HG03045 (cell line): Measurements from ENCODE around the gene ABLIM1.

Experiments
- ATAC-seq: cut with Tn5 transposase; IDR thresholded peaks from one replicate; pipeline ENCODE4 v1.9.1; 2021; ENCODE audit warnings: mild to moderate bottlenecking, moderate library complexity; ENCODE audit not compliant: unreplicated experiment

The ABLIM1 gene

DNA sequence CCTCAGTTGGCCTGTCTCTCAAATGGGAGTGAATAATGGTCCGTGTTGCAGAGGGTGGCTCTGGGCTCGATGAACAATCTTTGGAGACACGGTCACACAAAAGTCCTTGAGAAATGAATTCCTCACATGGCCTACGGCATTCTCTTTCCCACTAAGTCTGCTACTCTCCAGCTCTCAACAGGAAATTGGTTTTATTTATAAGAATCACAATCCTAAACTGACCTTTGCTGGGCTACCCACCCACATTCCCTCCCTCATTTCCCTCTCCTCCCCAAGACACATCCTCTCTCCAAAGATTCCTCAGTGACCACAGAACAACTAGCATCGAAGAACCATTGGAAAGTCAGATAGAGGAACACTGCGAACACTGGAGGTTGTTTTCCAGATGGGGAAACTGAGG lies 258.5 kb downstream of the ABLIM1 start:
- ATAC-seq = no peak

DNA sequence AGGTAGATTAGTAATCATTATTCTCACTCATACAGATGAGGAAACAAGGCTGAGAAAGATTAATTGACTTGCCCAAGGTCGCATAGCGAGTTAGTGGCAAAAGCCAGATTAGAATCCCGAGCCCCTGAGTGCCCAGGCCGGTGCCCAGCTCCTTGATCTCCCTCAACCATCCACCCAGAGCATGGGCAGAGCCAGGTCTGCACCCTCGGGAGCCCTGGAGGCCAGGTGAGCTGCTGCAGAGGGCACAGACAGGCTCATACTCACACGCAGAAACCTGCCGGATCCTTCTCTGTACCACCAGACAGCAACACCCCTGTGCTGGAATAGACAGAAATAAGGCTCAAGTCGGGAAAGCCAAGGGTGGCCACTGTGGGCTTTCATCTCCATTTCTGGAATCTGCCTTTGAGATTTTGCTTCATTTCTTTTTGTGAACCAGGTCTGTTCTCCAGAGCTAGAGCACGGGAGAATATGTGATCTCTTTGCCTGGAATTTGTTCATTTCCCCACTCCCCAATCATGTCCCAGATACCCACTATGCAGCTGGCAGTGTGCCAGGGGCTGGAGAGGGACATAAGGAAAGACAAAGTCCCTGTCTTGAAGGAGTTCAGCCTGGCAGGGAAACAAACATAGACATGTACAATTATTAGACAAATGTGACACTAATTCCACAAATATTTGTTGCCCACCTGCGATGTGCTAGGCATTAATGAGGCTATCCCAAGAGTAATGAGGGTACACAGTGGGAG lies 259.3 kb downstream of the ABLIM1 start:
- no peak for ATAC-seq

DNA sequence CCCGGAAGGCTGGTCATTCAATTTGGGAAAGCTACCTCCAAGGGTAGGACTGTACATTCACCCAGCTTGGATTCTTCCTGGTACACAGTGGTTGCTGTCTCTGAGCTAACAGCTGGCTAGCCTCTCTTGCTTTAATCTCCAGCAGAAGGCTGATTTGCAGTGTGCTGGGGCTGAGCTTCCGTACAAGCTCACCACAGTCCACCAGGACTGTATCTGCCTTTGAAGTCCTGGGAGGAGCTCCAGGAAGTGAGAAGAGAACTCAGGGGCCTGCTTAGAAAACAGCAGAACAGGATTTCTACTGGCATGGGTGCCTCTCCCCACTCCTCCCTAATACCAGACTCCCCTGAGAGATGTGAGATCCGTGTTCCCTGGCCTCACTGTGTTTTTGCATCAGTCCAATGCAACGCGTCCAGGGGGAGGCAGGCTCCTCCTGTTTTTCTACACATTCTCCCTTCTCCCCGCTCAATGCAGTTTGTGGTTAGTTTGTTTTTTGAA lies 260.4 kb downstream of the ABLIM1 start:
- no peak for ATAC-seq

DNA sequence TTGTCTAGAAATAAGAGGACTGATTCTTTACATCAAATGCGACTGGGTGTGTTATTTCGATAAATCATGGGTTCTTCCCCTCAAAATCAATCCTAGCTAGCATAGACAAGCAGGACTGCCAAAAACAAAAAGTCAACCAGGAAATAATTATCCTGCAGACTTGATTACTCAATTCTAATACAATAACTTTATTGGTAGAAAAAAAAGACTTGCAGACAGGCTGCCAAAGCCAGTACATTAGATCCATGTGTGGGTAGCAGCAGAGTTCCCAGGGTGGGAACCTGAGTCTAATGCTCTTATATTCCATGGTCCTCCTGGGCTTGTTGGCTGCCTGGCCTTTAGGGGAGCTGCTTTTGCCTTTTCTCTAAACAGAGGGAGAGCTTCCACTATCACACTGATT lies 261.6 kb downstream of the ABLIM1 start:
- no peak for ATAC-seq

DNA sequence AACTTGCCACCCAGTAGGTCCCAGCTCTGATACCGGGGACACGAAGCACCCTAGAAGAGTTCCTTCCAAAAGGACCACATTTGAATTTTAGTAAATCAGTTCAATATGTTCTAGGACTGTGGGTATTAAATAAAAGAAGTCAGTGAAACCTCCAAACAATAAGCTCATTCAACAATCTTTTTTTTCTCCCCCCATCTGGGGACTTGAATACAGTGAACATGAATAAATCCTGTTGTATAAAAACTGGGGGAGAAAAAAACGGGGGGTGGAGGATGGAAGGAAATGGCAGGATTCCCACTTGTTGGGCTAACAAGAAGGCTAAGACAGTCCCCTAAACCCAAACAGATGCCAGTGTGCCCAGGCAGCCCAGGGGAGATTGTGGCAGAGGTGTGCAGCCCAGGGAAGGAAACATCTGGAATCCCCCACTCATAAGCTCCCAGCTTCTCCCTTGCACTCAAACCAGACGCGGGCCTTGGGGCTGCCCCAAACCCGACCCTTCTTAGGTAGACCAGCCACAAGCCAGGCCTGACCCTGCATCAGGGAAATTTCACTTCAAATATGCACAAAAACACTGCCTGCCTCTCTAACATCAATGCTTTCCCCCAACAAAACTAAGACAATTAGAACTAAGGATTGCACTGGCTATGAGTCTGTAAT lies 262.6 kb downstream of the ABLIM1 start:
- no peak for ATAC-seq

DNA sequence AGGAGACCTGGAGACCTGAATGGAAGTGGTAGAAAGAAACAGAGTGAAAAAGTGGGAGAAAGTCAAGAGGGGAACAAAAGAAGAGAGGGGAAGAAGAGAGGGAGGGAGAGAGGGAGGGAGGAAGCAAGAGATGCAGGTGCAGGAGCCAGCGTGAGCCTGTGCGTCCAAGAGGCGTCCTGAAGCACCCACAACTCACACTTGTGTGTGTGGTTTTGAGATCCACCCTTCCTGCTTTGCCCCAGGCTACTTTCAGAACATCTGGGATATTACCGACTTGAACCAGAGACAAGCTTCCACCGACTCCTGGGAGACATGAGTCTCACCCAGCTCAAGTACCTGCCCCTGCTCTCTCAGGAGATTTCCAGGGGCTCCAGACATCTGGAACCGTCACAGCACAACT lies 263.5 kb downstream of the ABLIM1 start:
- no peak for ATAC-seq

DNA sequence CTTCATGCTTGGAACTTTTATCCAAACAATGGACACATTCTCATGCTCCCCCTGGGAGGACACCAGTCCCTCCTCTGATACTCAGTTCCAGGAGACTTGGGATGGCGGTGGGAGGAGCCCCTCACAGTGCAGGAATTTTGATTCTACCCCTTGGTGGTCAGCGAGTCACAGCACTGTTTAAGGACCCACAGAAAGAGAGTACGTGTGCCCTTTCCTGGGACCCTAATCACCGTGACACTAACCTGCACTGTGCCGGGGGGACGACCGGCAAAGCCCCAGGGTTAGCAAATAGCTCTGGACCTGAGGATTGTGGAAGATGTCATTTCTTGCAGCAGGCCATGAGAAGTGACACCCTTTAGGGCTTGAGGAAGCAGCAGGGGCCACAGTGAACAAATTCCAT lies 264.2 kb downstream of the ABLIM1 start:
- no peak for ATAC-seq

DNA sequence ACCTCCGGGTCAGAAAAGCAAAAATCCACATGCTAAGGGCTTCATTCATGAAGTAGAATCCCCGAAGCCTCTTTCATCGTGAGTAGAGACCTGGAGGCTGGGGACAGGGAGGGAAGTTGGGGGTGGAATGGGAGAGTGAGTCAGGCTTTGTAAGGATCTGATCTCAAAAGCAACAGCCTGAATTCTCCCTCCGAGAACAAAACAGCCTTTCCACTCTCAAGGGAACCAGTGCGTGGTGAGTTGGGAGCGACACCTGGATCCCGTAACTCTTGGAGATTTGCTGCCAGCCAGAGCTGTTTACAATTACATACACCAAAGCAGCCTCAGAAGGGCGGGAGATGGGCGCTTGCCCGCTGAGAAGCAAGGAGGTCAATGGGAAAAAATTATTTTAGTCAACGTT lies 264.6 kb downstream of the ABLIM1 start:
- ATAC-seq = no peak

DNA sequence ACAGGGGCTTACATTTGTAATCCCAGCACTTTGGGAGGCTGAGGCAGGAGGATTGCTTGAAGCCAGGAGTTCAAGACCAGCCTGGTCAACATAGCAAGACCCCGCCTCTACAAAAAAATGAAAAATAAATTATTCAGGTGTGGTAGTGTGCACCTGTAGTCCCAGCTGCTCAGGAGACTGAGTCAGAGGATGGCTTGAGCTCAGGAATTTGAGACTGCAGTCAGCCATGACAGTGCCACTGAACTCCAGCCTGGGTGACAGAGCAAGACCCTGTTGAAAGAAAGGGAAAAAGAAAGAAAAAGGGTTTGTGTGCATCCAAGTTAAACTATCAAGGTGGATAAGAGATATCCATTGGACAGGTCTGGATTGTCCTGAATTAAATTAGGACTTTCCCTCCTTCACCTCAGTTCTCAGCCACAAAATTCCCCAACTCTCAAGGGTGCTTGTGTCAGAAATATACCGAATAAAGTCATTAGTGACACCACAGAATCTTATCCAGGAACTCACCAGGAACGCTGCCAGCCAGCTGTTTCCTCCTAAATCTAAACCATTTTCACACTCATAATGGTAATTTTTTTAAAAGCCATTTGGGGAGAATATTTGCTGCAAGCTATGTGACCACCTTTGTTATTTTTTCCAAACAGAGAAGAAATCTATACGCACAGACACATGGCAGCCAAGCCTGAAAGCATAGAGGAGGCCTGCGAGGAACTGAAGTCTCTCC lies 265.8 kb downstream of the ABLIM1 start:
- ATAC-seq = no peak

DNA sequence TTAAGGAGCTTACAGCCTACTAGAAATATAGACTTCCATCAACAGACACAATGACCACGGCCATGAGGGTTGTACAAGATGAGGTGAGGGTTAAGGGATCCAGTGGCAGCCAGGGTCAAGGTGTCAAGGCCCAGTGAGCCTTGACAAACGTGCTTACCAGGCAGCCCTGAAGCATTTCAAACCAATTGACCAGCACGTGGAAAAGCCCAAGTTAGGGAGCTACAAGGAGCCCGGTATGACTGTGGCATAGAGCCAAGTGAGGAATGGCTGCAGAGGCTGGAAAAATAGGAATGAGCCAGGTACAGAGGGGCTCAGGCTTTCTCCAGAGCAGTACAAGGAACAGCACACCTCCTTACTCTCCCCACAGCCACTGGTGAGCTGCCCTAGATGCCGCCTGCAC lies 266.5 kb downstream of the ABLIM1 start:
- no peak for ATAC-seq

DNA sequence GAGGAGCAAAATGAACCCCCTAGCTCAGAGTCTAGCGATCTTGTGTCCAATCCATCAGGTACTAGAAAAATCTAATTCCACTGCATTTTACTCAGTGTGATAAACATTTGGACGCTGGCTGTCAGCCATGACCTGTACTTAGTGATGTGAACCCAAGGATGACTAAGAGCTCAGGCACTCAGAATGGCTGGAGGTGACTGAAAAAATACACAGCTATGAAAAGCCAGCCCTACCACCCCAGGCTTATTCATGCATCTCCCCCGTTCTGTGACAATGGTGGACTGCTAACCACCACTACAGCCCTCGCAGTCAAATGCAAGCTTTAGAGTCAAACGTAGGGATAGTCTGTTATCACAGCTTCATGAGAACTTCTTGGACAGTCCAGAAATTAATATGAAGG lies 268.6 kb downstream of the ABLIM1 start:
- no peak for ATAC-seq

DNA sequence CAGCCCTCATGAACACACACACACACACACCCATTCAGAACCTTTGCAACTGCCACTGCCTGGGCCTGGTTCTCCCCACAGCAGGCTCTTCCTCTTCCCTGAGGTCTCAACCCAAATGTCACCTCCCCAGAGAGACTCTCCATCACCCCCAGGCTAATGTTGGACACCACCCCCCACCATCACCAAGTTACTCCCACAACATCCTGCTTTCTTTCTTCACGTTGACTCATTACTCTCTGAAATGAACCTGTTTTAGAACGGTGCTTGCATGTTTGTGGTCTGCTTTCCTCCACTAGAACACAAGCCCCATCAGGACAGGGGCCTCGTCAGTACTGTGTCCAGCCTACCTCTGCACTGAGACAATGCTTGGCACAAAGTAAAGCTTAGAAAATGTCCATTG lies 269.8 kb downstream of the ABLIM1 start:
- ATAC-seq = no peak

DNA sequence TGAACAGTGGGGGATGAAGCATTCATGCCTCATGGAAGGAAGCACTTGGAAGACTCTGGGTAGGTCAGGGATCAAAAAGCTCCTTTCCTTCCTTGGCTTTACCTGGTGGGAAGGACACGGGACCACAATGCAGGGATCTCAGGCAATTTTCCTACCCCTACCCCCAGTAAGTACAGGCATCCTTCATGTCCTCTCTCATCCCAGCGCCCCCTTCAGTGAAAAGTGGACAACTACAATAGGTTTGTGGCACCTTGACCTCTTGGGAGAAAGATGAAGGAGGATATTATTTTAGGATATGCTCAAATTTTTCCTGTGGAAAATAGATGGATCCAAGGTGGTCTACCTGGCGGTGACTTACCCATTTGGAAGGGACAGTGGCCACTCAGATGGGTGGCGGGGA lies 270.3 kb downstream of the ABLIM1 start:
- no peak for ATAC-seq

DNA sequence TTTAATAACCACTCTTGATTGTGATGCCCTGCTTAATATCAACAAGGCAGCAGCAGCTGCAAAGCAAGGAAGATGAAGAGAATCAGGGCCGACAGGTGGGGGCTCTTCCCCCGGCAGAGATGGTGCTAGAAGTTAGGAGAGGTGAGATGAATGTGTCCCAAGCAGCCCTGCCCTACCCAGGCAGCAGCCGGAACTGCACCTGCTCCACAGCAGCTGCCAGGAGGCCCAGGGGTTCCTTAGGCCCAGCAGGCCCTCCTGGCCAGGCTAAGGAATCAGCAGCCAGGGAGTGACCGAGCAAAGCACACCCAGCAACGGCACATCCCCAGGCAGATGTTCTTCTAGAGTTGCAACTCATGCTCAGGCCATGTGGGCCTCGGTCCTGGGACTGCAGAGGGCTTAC lies 271.6 kb downstream of the ABLIM1 start:
- ATAC-seq = no peak

DNA sequence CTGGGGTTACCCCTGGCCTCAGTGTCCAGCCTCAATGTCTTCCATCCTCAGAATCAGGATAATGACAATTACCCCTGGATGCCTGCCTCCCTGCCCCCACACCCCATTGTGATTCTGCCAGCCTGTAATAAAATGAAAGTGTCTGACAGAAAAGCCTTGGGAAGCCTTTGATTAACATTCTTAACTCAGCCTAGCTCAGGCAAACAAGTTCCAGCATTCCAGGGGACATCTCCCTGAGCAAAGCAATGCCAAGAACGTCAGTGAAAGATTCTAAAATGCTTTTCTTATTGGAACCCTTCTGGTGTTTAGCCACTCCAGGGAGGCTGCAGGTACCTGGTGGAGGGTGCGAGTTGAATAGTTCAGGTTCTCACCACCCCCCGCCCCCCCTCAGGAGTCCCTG lies 272.5 kb downstream of the ABLIM1 start:
- no peak for ATAC-seq

DNA sequence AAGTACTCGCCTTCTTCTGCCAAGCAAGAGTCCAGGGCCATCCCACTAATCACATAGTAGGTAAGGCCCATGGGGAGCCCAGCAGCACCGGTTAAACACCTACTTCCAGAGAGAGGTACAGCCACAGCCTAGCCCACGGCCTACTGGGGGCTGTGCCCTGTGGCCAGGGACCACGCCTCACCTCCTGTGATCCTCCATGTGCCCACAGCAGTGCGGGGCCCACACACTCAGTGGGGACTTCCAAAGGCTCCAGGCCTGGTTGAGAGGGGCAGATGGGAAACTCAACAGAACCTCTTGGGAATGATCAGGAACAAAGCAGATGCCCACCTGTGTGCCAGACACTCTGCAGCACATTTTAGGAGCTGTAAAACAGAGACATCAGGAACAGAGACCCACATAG lies 273.5 kb downstream of the ABLIM1 start:
- ATAC-seq = no peak

DNA sequence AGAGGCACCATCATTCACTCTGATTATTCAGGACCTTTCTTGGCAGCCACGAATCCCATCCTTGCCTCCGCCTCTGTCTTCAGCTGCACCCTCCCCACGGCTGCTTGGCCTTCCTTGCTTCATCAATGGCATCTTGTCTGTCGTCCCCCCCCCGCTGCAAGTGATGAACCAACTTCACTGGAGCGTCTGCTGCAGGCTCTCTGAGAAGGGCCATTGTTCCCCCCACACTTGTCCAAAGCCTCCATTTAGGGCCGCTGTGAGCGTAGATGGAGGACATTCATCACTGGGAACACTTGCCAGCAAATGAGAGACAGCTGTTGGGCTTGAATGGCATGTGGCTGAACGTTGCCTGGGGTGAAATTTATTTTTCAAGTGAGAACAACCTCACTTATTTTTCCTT lies 273.9 kb downstream of the ABLIM1 start:
- no peak for ATAC-seq
